ENCODE measurements around the gene CALHM6. TPM values are rescaled to one million over a fixed set of nuclear protein-coding genes. Genes with fewer than 3 reads are reported as not detected.

CALHM6 gene
- total and polyA plus RNA-seq, 2 of the 8 experiments (the other 6 are each of a cell fraction or from before 2014, with no cell fraction given): 0.93 to 1.8 TPM

- Histone ChIP-seq H3K4me2 (ENCODE audit: insufficient read depth in 1 of 2, low read depth in 2 of 2, low read length in 2 of 2) (no peak overlapping the region), H4K20me1 (replicated peaks in 1 of 2; ENCODE audit: control insufficient read depth in 1 of 2, insufficient read depth in 2 of 2, low read length in 2 of 2) (no peaks in the 10 kb centered on the region), H2BK12ac (ENCODE audit: low read depth, low read length) (no peak overlapping the region), H2BK15ac (ENCODE audit: low read length) (no peak overlapping the region), H3K23me2 (ENCODE audit: low read depth, low read length) (no peaks in the 10 kb centered on the region; the same call in 1 of the 2 replicates), H3K56ac (replicated peaks; ENCODE audit: insufficient read length, low read depth, low read length) (no peak overlapping the region), H3K9ac (replicated peaks in 1 of 4; ENCODE audit: extremely low read depth in 1 of 4, low read depth in 3 of 4, low read length in 3 of 4) (no peak overlapping the region), H3K27ac (ENCODE audit: low read depth, low read length) (no peak overlapping the region), H2AK5ac (ENCODE audit: low read depth, low read length) (no peak overlapping the region), H2BK120ac (replicated peaks; ENCODE audit: low read depth, low read length) (no peak overlapping the region), H3K36me3 (ENCODE audit: control insufficient read depth in 2 of 4, insufficient read depth in 4 of 4, low read length in 3 of 4) (no peaks in the 10 kb centered on the region), H4K5ac (ENCODE audit: insufficient read length, low read depth, low read length) (no peak overlapping the region), H3K27me3 (replicated peaks in 1 of 4; ENCODE audit: control insufficient read depth in 3 of 4, extremely low read depth in 1 of 4, insufficient read depth in 3 of 4, low read length in 3 of 4) (no peaks in the 10 kb centered on the region), H3K4ac (replicated peaks; ENCODE audit: insufficient read length, low read depth, low read length) (no peak overlapping the region), H2BK5ac (ENCODE audit: low read depth, low read length) (no peak overlapping the region), H4K8ac (ENCODE audit: extremely low read depth, insufficient read depth, low read length) (no peak overlapping the region), H3K14ac (ENCODE audit: insufficient read length) (no peak overlapping the region), H3K4me1 (replicated peaks in 1 of 4; ENCODE audit: control insufficient read depth in 3 of 4, insufficient read depth in 4 of 4, low read length in 3 of 4) (peaks cover 0 to 2% (median 0%) of the 10 kb centered on the region in 4 experiments; a peak in 1 of 7 replicates), H3K9me3 (ENCODE audit: insufficient read depth in 2 of 2, low read depth in 1 of 2, low read length in 1 of 2) (no peaks in the 10 kb centered on the region), H3K79me1 (ENCODE audit: low read depth, low read length) (no peaks in the 10 kb centered on the region), H3K4me3 (ENCODE audit: extremely low read depth in 1 of 4, insufficient read depth in 2 of 4, low read depth in 3 of 4, low read length in 4 of 4) (no peak overlapping the region), H2BK20ac (ENCODE audit: low read length) (no peak overlapping the region), H4K91ac (replicated peaks; ENCODE audit: insufficient read length, low read length) (no peak overlapping the region), H3K23ac (ENCODE audit: insufficient read length) (no peak overlapping the region), H3K18ac (ENCODE audit: extremely low read depth, low read length) (no peak overlapping the region), H2AFZ (ENCODE audit: low read length) (no peak overlapping the region), H3K79me2 (ENCODE audit: control insufficient read depth in 1 of 2, insufficient read depth in 2 of 2, low read length in 2 of 2) (no peaks in the 10 kb centered on the region)
- no peak for FAIRE-seq
- TF ChIP-seq TEAD4 (IDR thresholded peaks at IDR 0.05; ENCODE audit: low read depth, low read length): no peak
- ChIA-PET POLR2A (ENCODE audit: partially characterized antibody) (no interaction called here), CTCF (ENCODE audit: partially characterized antibody) (interaction anchor here (0.6 to 2.5 kb wide), 13 partner anchors 10 to 233 kb away, joined by 3 to 9 read pairs (median 3); no protein-coding TSS in a partner anchor)
- WGBS, 2 experiments (ENCODE audit: extremely low coverage in 1 of 2, insufficient coverage in 1 of 2, insufficient read length in 1 of 2, insufficient replicate concordance in 2 of 2, low coverage in 1 of 2, low lambda C conversion rate in 2 of 2, missing lambda C conversion rate in 1 of 2): 92% methylated on average over 1 of the region's 1 CpG; no CpG with 5 or more reads in 1 of the 2 experiments
- no peak for DNase-seq (ENCODE audit: low read depth in 1 of 2, low spot score in 2 of 2)
These were observed 10.9 kb upstream of the CALHM6 start for GRCh38 chr6:116450185-116450710.

Measured in H1 (cell line).